ENCODE measurements around the gene PRKCH.

Gene PRKCH

GRCh38 chr14:61499991-61500390, 178.6 kb downstream of the PRKCH start:
- Histone ChIP-seq H3K9me3 (ENCODE audit: control insufficient read depth in 1 of 2, low read length in 2 of 2) (no peaks in the 10 kb centered on the region), H3K4me3 (ENCODE audit: low read depth in 1 of 2, low read length in 2 of 2) (no peak overlapping the region), H3K27me3 (ENCODE audit: low read depth, low read length) (no peaks in the 10 kb centered on the region), H3K27ac (ENCODE audit: low read length) (no peak overlapping the region), H3K4me1 (ENCODE audit: control insufficient read depth in 1 of 2, insufficient read depth in 2 of 2, low read length in 2 of 2) (peaks cover 0 to 3% of the 10 kb centered on the region in 2 donors), H3K36me3 (ENCODE audit: control insufficient read depth in 1 of 2, insufficient read depth in 2 of 2, low read length in 2 of 2) (no peaks in the 10 kb centered on the region)

GRCh38 chr14:61501714-61502458, 180.5 kb downstream of the PRKCH start:
- Histone ChIP-seq H3K9me3 (ENCODE audit: control insufficient read depth in 1 of 2, low read length in 2 of 2) (no peaks in the 10 kb centered on the region), H3K4me1 (ENCODE audit: control insufficient read depth in 1 of 2, insufficient read depth in 2 of 2, low read length in 2 of 2) (peaks cover 0 to 3% of the 10 kb centered on the region in 2 donors), H3K36me3 (ENCODE audit: control insufficient read depth in 1 of 2, insufficient read depth in 2 of 2, low read length in 2 of 2) (no peaks in the 10 kb centered on the region), H3K4me3 (ENCODE audit: low read depth in 1 of 2, low read length in 2 of 2) (no peak overlapping the region), H3K27me3 (ENCODE audit: low read depth, low read length) (no peaks in the 10 kb centered on the region), H3K27ac (ENCODE audit: low read length) (no peak overlapping the region)

- H3K9me3 ChIP-seq (ENCODE audit: control insufficient read depth in 1 of 2, low read length in 2 of 2): no peaks in the 10 kb centered on the region
- no peaks in the 10 kb centered on the region for H3K27me3 ChIP-seq (ENCODE audit: low read depth, low read length)
- H3K36me3 ChIP-seq (ENCODE audit: control insufficient read depth in 1 of 2, insufficient read depth in 2 of 2, low read length in 2 of 2): no peaks in the 10 kb centered on the region
- no peak overlapping the region for H3K4me3 ChIP-seq (ENCODE audit: low read depth in 1 of 2, low read length in 2 of 2)
- H3K4me1 ChIP-seq (ENCODE audit: control insufficient read depth in 1 of 2, insufficient read depth in 2 of 2, low read length in 2 of 2): peaks cover 0 to 3% of the 10 kb centered on the region in 2 donors
- H3K27ac ChIP-seq (ENCODE audit: low read length): no peak overlapping the region
Measured at GRCh38 chr14:61502459-61503093, 181.2 kb downstream of the PRKCH start.

DNA sequence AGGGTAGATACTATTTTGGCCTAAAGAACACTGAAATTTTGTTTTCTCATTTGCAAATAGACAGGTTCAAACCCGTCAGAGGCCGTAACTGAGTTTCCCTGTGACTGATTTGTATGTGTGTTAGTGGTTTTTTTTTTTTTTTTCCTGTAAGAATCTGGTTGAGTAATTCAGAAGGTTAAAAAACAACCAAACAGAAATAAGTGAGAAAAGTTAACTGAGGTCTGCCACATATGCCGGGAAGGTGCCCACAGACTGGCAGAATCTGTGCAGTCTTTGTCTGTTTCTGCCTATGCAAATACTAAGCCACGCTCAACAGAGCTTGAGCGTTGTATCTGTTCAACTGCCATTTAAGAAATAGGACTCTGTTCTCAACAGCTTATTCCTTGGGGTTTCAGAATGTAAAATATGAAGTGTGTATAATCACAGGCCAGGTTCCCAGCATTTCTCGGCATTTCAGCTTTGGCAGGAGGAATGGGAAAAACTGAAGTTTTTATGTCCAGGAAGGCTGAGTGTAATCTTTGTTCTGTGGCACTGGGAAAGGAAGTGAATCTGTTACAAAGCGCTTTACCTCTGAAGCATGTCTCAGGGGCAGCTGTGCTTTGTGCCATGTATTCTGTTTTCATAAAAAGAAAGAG, 181.9 kb downstream of the PRKCH start:
- H3K27ac ChIP-seq (ENCODE audit: low read length): peak overlapping the region; percentile 41

GRCh38 chr14:61504901-61505300, 183.5 kb downstream of the PRKCH start:
- H3K27ac ChIP-seq (ENCODE audit: low read length): no peak overlapping the region
- H3K4me1 ChIP-seq (ENCODE audit: control insufficient read depth in 1 of 2, insufficient read depth in 2 of 2, low read length in 2 of 2): no peaks in the 10 kb centered on the region
- no peaks in the 10 kb centered on the region for H3K9me3 ChIP-seq (ENCODE audit: control insufficient read depth in 1 of 2, low read length in 2 of 2)
- H3K36me3 ChIP-seq (ENCODE audit: control insufficient read depth in 1 of 2, insufficient read depth in 2 of 2, low read length in 2 of 2): no peaks in the 10 kb centered on the region
- no peak overlapping the region for H3K4me3 ChIP-seq (ENCODE audit: low read depth in 1 of 2, low read length in 2 of 2)
- H3K27me3 ChIP-seq (ENCODE audit: low read depth, low read length): no peaks in the 10 kb centered on the region

More for the DNA sequence above, 181.9 kb downstream of the PRKCH start:
- Histone ChIP-seq H3K36me3 (ENCODE audit: control insufficient read depth in 1 of 2, insufficient read depth in 2 of 2, low read length in 2 of 2) (no peaks in the 10 kb centered on the region), H3K9me3 (ENCODE audit: control insufficient read depth in 1 of 2, low read length in 2 of 2) (no peaks in the 10 kb centered on the region), H3K4me1 (ENCODE audit: control insufficient read depth in 1 of 2, insufficient read depth in 2 of 2, low read length in 2 of 2) (peaks cover 0 to 3% of the 10 kb centered on the region in 2 donors), H3K4me3 (ENCODE audit: low read depth in 1 of 2, low read length in 2 of 2) (no peak overlapping the region), H3K27me3 (ENCODE audit: low read depth, low read length) (no peaks in the 10 kb centered on the region)

- Histone ChIP-seq H3K4me1 (ENCODE audit: control insufficient read depth in 1 of 2, insufficient read depth in 2 of 2, low read length in 2 of 2) (no peaks in the 10 kb centered on the region), H3K36me3 (ENCODE audit: control insufficient read depth in 1 of 2, insufficient read depth in 2 of 2, low read length in 2 of 2) (no peaks in the 10 kb centered on the region), H3K27ac (ENCODE audit: low read length) (no peak overlapping the region)
Measured at GRCh38 chr14:61505815-61506809, 184.7 kb downstream of the PRKCH start.

DNA sequence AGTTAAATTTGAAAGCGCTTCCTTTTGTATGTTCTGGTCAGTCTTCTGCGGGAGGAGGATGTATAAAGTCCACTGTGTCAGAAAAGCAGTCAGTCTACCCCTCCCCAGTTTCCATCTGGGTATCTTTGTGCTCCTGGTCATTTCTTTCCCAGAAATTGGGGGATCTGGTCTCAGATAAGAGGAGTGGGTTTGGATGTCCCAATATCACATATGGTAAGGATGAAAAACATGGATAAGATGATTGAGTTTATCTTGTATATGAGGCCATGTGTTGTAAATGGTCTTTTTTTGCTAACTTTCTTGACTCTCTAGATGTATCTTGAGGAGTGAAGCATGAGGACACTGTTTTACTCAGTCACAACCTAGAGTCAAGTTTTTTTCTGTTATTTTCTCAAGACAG, 187.1 kb downstream of the PRKCH start:
- H3K36me3 ChIP-seq (ENCODE audit: control insufficient read depth in 1 of 2, insufficient read depth in 2 of 2, low read length in 2 of 2): no peaks in the 10 kb centered on the region
- H3K4me1 ChIP-seq (ENCODE audit: control insufficient read depth in 1 of 2, insufficient read depth in 2 of 2, low read length in 2 of 2): peaks cover 0 to 12% of the 10 kb centered on the region in 2 donors
- no peaks in the 10 kb centered on the region for H3K27me3 ChIP-seq (ENCODE audit: low read depth, low read length)
- no peak overlapping the region for H3K27ac ChIP-seq (ENCODE audit: low read length)
- H3K4me3 ChIP-seq (ENCODE audit: low read depth in 1 of 2, low read length in 2 of 2): no peak overlapping the region
- no peaks in the 10 kb centered on the region for H3K9me3 ChIP-seq (ENCODE audit: control insufficient read depth in 1 of 2, low read length in 2 of 2)

More at GRCh38 chr14:61505815-61506809, 184.7 kb downstream of the PRKCH start:
- H3K4me3 ChIP-seq (ENCODE audit: low read depth in 1 of 2, low read length in 2 of 2): no peak overlapping the region
- no peaks in the 10 kb centered on the region for H3K27me3 ChIP-seq (ENCODE audit: low read depth, low read length)
- no peaks in the 10 kb centered on the region for H3K9me3 ChIP-seq (ENCODE audit: control insufficient read depth in 1 of 2, low read length in 2 of 2)

DNA sequence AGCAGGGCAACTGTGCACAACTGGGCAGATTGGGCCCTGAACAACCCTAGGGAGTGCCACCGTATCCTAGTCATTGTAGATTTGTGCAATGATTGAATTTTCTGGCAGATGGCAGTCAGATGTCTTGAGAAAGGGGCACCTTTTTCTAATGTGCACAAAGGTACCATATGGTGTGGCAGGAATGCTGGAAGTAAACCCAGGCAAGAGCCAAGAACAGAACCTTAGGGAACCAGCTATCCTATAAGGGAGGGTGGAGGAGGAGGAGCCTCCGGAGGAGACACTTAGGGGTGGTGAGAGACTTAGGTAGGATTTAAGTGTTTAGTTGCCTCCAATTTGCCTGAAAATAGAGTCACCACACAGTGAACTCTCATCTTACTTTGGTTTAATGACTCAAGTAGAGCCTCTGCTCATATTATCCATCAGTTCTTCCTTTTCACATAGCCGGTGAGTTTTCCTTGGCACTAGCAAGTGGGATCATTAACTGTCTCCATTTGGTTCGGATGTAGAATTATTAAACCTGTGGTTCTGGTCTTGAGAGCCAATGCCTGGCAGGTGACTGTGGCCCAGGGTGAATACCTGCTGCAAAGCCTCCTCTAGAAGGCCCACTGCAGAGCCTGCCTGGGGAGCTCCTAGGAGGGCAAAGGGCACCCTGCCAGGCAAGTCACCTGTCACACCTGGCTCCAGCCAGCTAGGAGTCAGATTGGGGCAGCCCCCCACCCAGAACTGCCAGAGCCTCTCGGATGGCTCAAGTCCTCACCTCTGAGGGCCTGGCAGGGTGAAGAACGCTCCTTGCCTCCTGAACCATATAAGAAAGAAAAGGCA, 189.6 kb downstream of the PRKCH start:
- Histone ChIP-seq H3K27me3 (ENCODE audit: low read depth, low read length) (no peaks in the 10 kb centered on the region), H3K4me1 (ENCODE audit: control insufficient read depth in 1 of 2, insufficient read depth in 2 of 2, low read length in 2 of 2) (peaks cover 0 to 12% of the 10 kb centered on the region in 2 donors), H3K36me3 (ENCODE audit: control insufficient read depth in 1 of 2, insufficient read depth in 2 of 2, low read length in 2 of 2) (no peaks in the 10 kb centered on the region), H3K27ac (ENCODE audit: low read length) (no peak overlapping the region), H3K9me3 (ENCODE audit: control insufficient read depth in 1 of 2, low read length in 2 of 2) (no peaks in the 10 kb centered on the region), H3K4me3 (ENCODE audit: low read depth in 1 of 2, low read length in 2 of 2) (no peak overlapping the region)

- Histone ChIP-seq H3K27me3 (ENCODE audit: low read depth, low read length) (no peaks in the 10 kb centered on the region), H3K4me3 (ENCODE audit: low read depth in 1 of 2, low read length in 2 of 2) (no peak overlapping the region), H3K4me1 (ENCODE audit: control insufficient read depth in 1 of 2, insufficient read depth in 2 of 2, low read length in 2 of 2) (peaks cover 0 to 14% of the 10 kb centered on the region in 2 donors), H3K36me3 (ENCODE audit: control insufficient read depth in 1 of 2, insufficient read depth in 2 of 2, low read length in 2 of 2) (no peaks in the 10 kb centered on the region), H3K9me3 (ENCODE audit: control insufficient read depth in 1 of 2, low read length in 2 of 2) (no peaks in the 10 kb centered on the region), H3K27ac (ENCODE audit: low read length) (peak overlapping the region; percentile 30)
Measured at GRCh38 chr14:61511558-61511948, 190.2 kb downstream of the PRKCH start.

All from muscle layer of duodenum (tissue), 2 donors.